Neuron (in vitro differentiated cells): Measurements from ENCODE around the gene IRF4.
"Not testable (repeated sequence)": the region's sequence is repeated elsewhere in the genome, so short reads cannot be mapped to it uniquely, and the experiment has no call there.

Experiments
- H2AFZ ChIP-seq: one replicate; pipeline ENCODE4 v1.6.1; 2013; ENCODE audit warnings: low read depth, mild to moderate bottlenecking, inconsistent platforms, low read length, moderate library complexity
- H3K27me3 ChIP-seq: one replicate; pipeline ENCODE4 v1.6.1; 2013; ENCODE audit warnings: low read length; ENCODE audit not compliant: insufficient read depth
- H3K36me3 ChIP-seq: one replicate; pipeline ENCODE4 v1.6.1; 2013; ENCODE audit warnings: low read length; ENCODE audit not compliant: insufficient read depth
- H3K4me1 ChIP-seq: one replicate; pipeline ENCODE4 v1.6.1; 2013; ENCODE audit warnings: low read length; ENCODE audit not compliant: insufficient read depth
- H3K4me3 ChIP-seq: 2 replicates; pipeline ENCODE4 v1.5.1; 2013; ENCODE audit warnings: mild to moderate bottlenecking, low read length, moderate library complexity
- H3K9me3 ChIP-seq: one replicate; pipeline ENCODE4 v1.6.1; 2013; ENCODE audit warnings: low read length

The IRF4 gene

GRCh38 chr6:423055-423798, 31.7 kb downstream of the IRF4 start:
- Histone ChIP-seq H3K9me3 (peaks cover 5% of the 10 kb centered on the region), H3K27me3 (no peaks in the 10 kb centered on the region), H3K4me3 (no peak overlapping the region)

DNA sequence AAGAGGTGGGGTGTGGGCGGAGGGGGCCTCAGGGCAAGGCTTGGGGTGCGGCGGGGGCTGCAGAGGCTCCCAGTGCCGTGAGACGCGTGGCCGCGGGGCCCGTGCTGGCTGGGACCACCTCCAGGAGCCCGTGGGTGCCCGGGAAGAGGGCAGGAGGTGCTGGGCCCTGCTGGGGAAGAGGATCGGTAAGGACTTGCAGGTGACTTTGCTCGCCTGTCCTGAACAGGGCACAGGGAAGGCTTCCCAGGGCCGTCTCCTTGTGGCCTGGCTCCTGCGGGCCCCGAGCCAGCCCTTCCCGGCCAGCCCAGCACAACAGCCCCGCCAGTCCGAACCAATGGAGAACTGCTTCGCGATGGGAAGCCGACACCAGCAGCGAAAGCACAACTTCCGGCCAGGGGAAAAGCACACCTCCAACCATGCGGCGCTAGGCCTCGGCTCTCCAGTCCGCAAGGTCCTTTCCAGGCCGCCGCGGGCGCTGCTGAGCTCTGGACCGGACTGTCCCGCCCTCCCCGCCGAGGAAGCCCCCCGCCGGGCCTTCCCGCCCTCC, 32.3 kb downstream of the IRF4 start:
- Histone ChIP-seq H3K4me1 (no peaks in the 10 kb centered on the region), H3K9me3 (peaks cover 5% of the 10 kb centered on the region), H3K4me3 (no peak overlapping the region), H3K27me3 (no peaks in the 10 kb centered on the region), H2AFZ (no peak overlapping the region), H3K36me3 (no peaks in the 10 kb centered on the region)

More at GRCh38 chr6:423055-423798, 31.7 kb downstream of the IRF4 start:
- H3K4me1 ChIP-seq, result no peaks in the 10 kb centered on the region
- no peak overlapping the region for H2AFZ ChIP-seq
- H3K36me3 ChIP-seq, result no peaks in the 10 kb centered on the region

DNA sequence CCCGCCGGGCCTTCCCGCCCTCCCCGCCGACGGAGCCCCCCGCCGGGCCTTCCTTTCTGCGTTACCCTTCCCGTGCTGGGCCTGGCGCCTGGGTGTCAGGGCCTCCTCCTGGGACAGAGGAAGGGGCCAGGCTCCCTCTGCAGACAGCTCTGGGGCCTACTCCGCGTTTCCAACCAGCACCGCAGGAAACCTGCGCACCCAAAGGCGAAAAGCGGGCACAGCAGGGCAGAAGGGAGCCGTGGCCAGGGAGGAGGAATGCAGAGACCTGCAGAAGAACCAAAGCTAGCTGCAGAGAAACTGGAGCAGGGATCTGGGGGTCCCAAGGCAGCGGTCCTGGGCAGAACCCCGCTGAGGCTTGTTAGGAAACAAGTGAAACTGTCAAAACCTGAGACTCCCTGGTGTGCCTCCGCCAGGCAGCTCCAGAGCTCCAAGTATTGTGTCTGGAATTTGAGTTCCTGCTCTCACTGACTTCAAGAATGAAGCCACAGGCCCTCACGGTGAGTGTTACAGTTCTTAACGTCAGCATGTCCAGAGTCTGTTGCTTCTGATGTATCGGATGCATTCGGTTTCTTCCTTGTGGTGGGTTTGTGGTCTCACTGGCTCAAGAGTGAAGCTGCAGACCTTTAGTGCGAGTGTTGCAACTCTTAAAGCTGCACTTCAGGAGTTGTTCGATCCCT, 33.3 kb downstream of the IRF4 start:
- H2AFZ ChIP-seq, result no peak overlapping the region
- no peak overlapping the region for H3K4me3 ChIP-seq
- no peaks in the 10 kb centered on the region for H3K4me1 ChIP-seq
- no peaks in the 10 kb centered on the region for H3K36me3 ChIP-seq
- H3K9me3 ChIP-seq, result peaks cover 5% of the 10 kb centered on the region
- no peaks in the 10 kb centered on the region for H3K27me3 ChIP-seq

DNA sequence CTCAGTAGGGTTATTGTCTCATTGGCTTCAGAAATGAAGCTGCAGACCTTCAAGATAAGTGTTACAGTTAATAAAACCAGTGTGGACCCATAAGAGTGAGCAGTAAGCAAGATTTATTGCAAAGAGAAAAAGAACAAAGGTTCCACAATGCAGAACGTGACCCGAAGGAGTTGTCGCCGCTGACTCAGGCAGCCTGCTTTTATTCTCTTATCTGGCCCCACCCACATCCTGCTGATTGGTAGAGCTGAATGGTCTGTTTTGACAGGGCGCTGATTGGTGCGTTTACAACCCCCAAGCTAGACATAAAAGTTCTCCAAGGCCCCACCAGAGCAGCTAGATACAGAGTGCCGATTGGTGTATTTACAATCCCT, 33.9 kb downstream of the IRF4 start:
- not testable (repeated sequence) for H2AFZ ChIP-seq, H3K4me3 ChIP-seq, H3K27me3 ChIP-seq, H3K4me1 ChIP-seq, H3K36me3 ChIP-seq, H3K9me3 ChIP-seq

- H3K36me3 ChIP-seq, H3K9me3 ChIP-seq, H3K4me1 ChIP-seq, H3K4me3 ChIP-seq, H2AFZ ChIP-seq, H3K27me3 ChIP-seq: not testable (repeated sequence)
Observed at GRCh38 chr6:426198-426738, 34.7 kb downstream of the IRF4 start.

GRCh38 chr6:428047-428603, 36.6 kb downstream of the IRF4 start:
- Histone ChIP-seq H2AFZ (no peak overlapping the region), H3K27me3 (no peaks in the 10 kb centered on the region), H3K4me3 (no peak overlapping the region), H3K36me3 (no peaks in the 10 kb centered on the region), H3K9me3 (peaks cover 3% of the 10 kb centered on the region), H3K4me1 (no peaks in the 10 kb centered on the region)

DNA sequence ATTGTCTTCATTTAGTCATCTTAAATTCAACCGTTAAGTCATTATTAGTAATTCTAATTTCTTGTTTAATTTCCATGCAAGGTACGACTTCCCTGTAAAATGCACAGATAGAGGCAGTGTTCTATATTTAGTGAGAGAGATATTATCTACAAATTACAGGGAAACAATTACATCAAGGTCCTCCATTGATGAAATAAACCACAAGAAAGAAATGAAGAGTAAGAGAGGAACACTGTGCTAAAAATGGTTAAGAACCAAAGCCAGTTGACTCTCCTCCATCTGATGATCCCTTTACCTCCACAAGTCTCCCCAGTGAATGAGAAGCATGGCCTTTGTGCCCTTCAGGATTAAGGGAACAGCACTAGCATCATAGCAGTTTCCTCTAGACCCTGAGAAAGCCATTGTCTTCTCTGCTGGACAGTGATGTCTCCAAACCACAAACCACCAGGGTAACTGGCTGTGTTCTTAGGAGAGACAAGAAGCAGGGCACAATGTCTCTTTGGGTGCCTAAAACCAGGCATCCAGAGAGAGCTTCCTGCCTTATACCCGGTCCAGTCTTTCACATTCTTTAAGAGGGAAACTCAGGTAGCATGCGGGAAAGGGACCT, 38.1 kb downstream of the IRF4 start:
- Histone ChIP-seq H3K36me3 (no peaks in the 10 kb centered on the region), H3K4me3 (no peak overlapping the region), H3K27me3 (no peaks in the 10 kb centered on the region), H3K4me1 (no peaks in the 10 kb centered on the region), H3K9me3 (no peaks in the 10 kb centered on the region), H2AFZ (no peak overlapping the region)

GRCh38 chr6:431504-431903, 40.0 kb downstream of the IRF4 start:
- no peaks in the 10 kb centered on the region for H3K27me3 ChIP-seq
- no peak overlapping the region for H3K4me3 ChIP-seq
- no peaks in the 10 kb centered on the region for H3K9me3 ChIP-seq
- H2AFZ ChIP-seq, result no peak overlapping the region
- H3K36me3 ChIP-seq, result no peaks in the 10 kb centered on the region
- H3K4me1 ChIP-seq, result no peaks in the 10 kb centered on the region

GRCh38 chr6:431986-432385, 40.4 kb downstream of the IRF4 start:
- Histone ChIP-seq H3K36me3 (no peaks in the 10 kb centered on the region), H2AFZ (no peak overlapping the region), H3K4me1 (no peaks in the 10 kb centered on the region), H3K4me3 (no peak overlapping the region), H3K27me3 (no peaks in the 10 kb centered on the region), H3K9me3 (no peaks in the 10 kb centered on the region)

DNA sequence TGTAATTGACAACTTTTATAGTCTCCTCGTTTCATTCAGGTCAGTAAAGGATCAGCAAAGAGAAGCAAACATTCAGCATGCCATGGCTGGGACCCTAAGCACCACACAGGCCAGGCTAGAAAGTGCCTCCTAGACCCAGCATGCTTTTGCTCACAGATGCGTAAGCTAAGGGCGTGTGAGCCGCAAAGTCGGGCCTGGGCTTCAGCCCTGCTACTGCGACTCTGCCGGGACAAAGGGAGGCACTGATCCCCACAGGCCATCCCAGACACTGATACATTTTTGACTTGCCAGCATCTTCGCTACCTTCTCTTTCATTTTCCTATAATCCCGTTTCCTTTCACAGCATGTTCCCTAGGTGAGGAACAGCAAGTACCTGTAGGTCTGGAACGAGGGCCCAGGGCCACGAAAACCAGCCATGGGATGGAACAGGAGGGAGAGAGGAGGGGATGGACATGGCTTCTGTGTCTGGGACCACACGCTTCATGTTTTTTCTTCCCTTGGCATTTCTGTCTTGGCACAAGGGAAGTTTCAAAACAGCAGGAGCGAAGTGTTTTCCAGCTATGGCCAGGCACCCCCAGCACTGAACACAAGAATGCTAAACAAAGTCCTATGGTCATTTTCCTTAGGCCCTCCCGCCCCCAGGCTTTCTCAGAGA, 42.6 kb downstream of the IRF4 start:
- no peaks in the 10 kb centered on the region for H3K9me3 ChIP-seq
- H2AFZ ChIP-seq, result no peak overlapping the region
- no peaks in the 10 kb centered on the region for H3K36me3 ChIP-seq
- H3K4me3 ChIP-seq, result no peak overlapping the region
- no peaks in the 10 kb centered on the region for H3K4me1 ChIP-seq
- H3K27me3 ChIP-seq, result no peaks in the 10 kb centered on the region

DNA sequence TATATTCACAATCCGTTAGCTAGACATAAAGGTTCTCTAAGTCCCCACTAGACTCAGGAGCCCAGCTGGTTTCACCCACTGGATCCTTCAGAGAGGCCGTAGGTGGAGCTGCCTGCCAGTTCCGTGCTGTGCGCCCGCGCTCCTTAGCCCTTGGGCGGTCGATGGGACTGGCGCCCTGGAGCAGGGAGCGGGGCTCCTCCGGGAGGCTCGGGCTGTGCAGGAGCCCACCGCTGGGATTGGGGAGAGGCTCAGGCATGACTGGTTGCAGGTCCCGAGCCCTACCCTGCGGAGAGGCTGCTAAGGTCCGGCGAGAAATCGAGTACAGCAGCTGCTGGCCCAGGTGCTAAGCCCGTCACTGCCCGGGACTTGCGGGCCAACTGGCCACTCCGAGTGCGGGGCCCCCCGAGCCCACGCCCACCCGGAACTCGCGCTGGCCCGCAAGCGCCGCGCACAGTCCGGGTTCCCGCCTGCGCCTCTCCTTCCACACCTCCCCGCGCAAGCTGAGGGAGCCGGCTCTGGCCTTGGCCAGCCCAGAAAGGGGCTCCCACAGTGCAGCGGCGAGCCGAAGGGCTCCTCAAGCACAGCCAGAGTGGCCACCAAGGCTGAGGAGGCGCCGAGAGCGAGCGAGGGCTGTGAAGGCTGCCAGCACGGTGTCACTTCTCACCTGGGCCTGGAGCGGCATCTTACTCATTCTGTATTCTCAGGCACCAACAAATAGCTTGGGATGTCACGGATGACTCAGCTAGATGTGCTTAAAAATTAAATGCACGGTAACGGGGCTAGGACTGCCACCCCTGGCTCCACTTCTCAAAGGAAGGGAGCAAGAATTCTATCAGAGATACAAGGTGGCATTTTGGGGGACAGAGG, 44.1 kb downstream of the IRF4 start:
- Histone ChIP-seq H3K27me3 (peaks cover 3% of the 10 kb centered on the region), H3K4me1 (no peaks in the 10 kb centered on the region), H3K9me3 (no peaks in the 10 kb centered on the region), H3K36me3 (no peaks in the 10 kb centered on the region), H3K4me3 (no peak overlapping the region), H2AFZ (no peak overlapping the region)
